Tibial artery (tissue), 4 donors: Measurements from ENCODE around the gene SLC47A2.
"Not testable (repeated sequence)": the region's sequence is repeated elsewhere in the genome, so short reads cannot be mapped to it uniquely, and the experiment has no call there.

ENCODE experiments used
- DNase-seq, 2 donors: peaks; one replicate each; pipeline ENCODE4 v3.0.0-alpha.2; 2019
- H3K27ac ChIP-seq, 2 donors: fragments of 200-600 bp; sonication (generic) in 1 of 2; 1 replicate in 1 of 2; 2 replicates in 1 of 2; pipeline ENCODE4 v1.5.1; 2018 to 2019; ENCODE audit warnings: mild to moderate bottlenecking in 1 of 2
- H3K27me3 ChIP-seq, 2 donors: fragments of 200-600 bp; sonication (generic) in 1 of 2; one replicate each; pipeline versions ENCODE4 v1.5.1 to v1.6.0; 2016 to 2019
- H3K36me3 ChIP-seq, 3 donors: fragments of 200-600 bp; sonication (generic) in 2 of 3; one replicate each; pipeline ENCODE4 v1.5.1; 2016 to 2019; ENCODE audit warnings: mild to moderate bottlenecking in 2 of 3
- H3K4me1 ChIP-seq, 4 donors: fragments of 200-600 bp; sonication (generic) in 2 of 4; 1 replicate in 3 of 4; 2 replicates in 1 of 4; pipeline ENCODE4 v1.5.1; 2016 to 2019
- H3K4me3 ChIP-seq, 2 donors: fragments of 200-600 bp; sonication (generic) in 1 of 2; 1 replicate in 1 of 2; 2 replicates in 1 of 2; pipeline ENCODE4 v1.5.1; 2018 to 2019; ENCODE audit warnings: mild to moderate bottlenecking in 2 of 2
- H3K9me3 ChIP-seq, 3 donors: fragments of 200-600 bp; sonication (generic) in 1 of 3; one replicate each; pipeline ENCODE4 v1.5.1; 2016 to 2019
- CTCF ChIP-seq, 2 experiments: fragments of 200-600 bp in 1 of 2; fragments of 450-650 bp in 1 of 2; IDR thresholded peaks; one replicate each; pipeline ENCODE4 v1.5.1; 2017 to 2019; ENCODE audit warnings: antibody characterized with exemption in 2 of 2, mild to moderate bottlenecking in 1 of 2, moderate library complexity in 1 of 2
- intact Hi-C: fragments of 100-400 bp; cut with DNase I; formaldehyde crosslinking; loops from one replicate; pipeline ENCODE4 v1.15.0; 2023; ENCODE audit warnings: low total_unique reads

The SLC47A2 gene

GRCh38 chr17:19716108-19717030 lies at the start of gene SLC47A2:
SLC47A2 (minus strand) TSS chr17:19716584; CDS start chr17:19716555, 29 bp downstream.
- DNase-seq, result peak in 1 of 2 donors; percentile 56
- no peak within 1 kb of the TSS for H3K27ac ChIP-seq

GRCh38 chr17:19766016-19766415 lies 49.6 kb upstream of the SLC47A2 start:
- Histone ChIP-seq H3K4me3 (no peak overlapping the region), H3K36me3 (peaks cover 0 to 11% (median 0%) of the 10 kb centered on the region in 3 donors), H3K4me1 (peaks cover 0 to 16% (median 9%) of the 10 kb centered on the region in 4 donors), H3K9me3 (no peaks in the 10 kb centered on the region), H3K27ac (no peak overlapping the region), H3K27me3 (no peaks in the 10 kb centered on the region)
- intact Hi-C loops, result loop anchor here (5.0 kb wide), 1 partner anchor 254 kb away; no protein-coding TSS in a partner anchor
- TF ChIP-seq CTCF (IDR thresholded peaks at IDR 0.05), result no peak
- DNase-seq, result peak in 1 of 2 donors; percentile 66

More at GRCh38 chr17:19716108-19717030, at the start of gene SLC47A2:
- H3K36me3 ChIP-seq, result no peaks in the 10 kb centered on the region
- TF ChIP-seq CTCF (IDR thresholded peaks at IDR 0.05), result no peak
- peaks cover 0 to 7% (median 3%) of the 10 kb centered on the region in 4 donors for H3K4me1 ChIP-seq
- intact Hi-C loops, result no loop called here
- H3K27me3 ChIP-seq, result no peaks in the 10 kb centered on the region
- H3K9me3 ChIP-seq, result no peaks in the 10 kb centered on the region
- no peak within 1 kb of the TSS for H3K4me3 ChIP-seq

- not testable (repeated sequence) for H3K27ac ChIP-seq, H3K9me3 ChIP-seq, H3K27me3 ChIP-seq, H3K4me3 ChIP-seq, H3K36me3 ChIP-seq
- peak in 1 of 2 donors; percentile 15 for DNase-seq
- peaks cover 0 to 16% (median 7%) of the 10 kb centered on the region in 4 donors for H3K4me1 ChIP-seq
- intact Hi-C loops, result loop anchor here (5.0 kb wide), 1 partner anchor 402 kb away; the partner anchor contains the start of gene B9D1
Observed at GRCh38 chr17:19763991-19764390, 47.6 kb upstream of the SLC47A2 start.

GRCh38 chr17:19763416-19763815 lies 47.0 kb upstream of the SLC47A2 start:
- Histone ChIP-seq H3K36me3 (no peaks in the 10 kb centered on the region), H3K27me3 (no peaks in the 10 kb centered on the region), H3K9me3 (no peaks in the 10 kb centered on the region), H3K4me1 (peaks cover 0 to 16% (median 7%) of the 10 kb centered on the region in 4 donors), H3K27ac (no peak overlapping the region), H3K4me3 (no peak overlapping the region)
- peak in 1 of 2 donors; percentile 46 for DNase-seq
- TF ChIP-seq CTCF (IDR thresholded peaks at IDR 0.05), result no peak
- intact Hi-C loops, result loop anchor here (5.0 kb wide), 1 partner anchor 401 kb away; the partner anchor contains the start of gene B9D1

GRCh38 chr17:19762515-19762961 lies 46.2 kb upstream of the SLC47A2 start:
- Histone ChIP-seq H3K36me3 (no peaks in the 10 kb centered on the region), H3K27me3 (no peaks in the 10 kb centered on the region), H3K27ac (no peak overlapping the region), H3K9me3 (no peaks in the 10 kb centered on the region), H3K4me3 (no peak overlapping the region), H3K4me1 (peaks cover 0 to 16% (median 7%) of the 10 kb centered on the region in 4 donors)
- intact Hi-C loops, result loop anchor here (5.0 kb wide), 1 partner anchor 400 kb away; the partner anchor contains the start of gene B9D1
- peak; percentile 66 to 67 for TF ChIP-seq CTCF (IDR thresholded peaks at IDR 0.05)
- DNase-seq, result peak; percentile 61 to 89

- Histone ChIP-seq H3K27ac (no peak overlapping the region), H3K9me3 (no peaks in the 10 kb centered on the region), H3K4me1 (peaks cover 0 to 7% (median 7%) of the 10 kb centered on the region in 4 donors), H3K36me3 (no peaks in the 10 kb centered on the region), H3K4me3 (no peak overlapping the region), H3K27me3 (no peaks in the 10 kb centered on the region)
- TF ChIP-seq CTCF (IDR thresholded peaks at IDR 0.05), result no peak
- intact Hi-C loops, result loop anchor here (5.0 kb wide), 1 partner anchor 398 kb away; the partner anchor contains the start of gene B9D1
- DNase-seq, result no peak
Observed at GRCh38 chr17:19760746-19761145, 44.4 kb upstream of the SLC47A2 start.
